NCI-H1092 (cell line): ENCODE measurements around the gene ADCY9.
"Not testable (repeated sequence)": the region's sequence is repeated elsewhere in the genome, so short reads cannot be mapped to it uniquely, and the experiment has no call there.

ENCODE experiments used
- DNase-seq: peaks from one replicate; lab custom pipeline; 2025; lab: John Stamatoyannopoulos, UW

The ADCY9 gene

GRCh38 chr16:3950343-3951193 lies 165.7 kb downstream of the ADCY9 start:
- no peak for DNase-seq

DNA sequence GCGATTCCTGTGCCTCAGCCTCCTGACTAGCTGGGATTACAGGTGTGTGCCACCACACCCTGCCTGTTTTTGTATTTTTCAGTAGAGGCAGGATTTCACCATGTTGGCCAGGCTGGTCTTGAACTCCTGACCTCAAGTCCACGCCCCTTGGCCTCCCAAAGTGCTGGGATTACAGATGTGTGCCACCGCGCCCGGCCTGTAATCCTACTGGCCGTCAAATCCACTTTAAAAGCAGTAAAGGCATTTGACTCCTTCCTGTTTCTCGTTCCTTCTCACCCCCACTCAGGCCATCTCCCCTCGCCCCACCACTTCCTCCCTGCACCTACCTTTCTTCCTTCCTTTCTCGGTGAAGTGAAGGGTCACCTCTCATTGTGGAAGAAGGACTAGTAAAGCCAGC lies 166.3 kb downstream of the ADCY9 start:
- no peak for DNase-seq

DNA sequence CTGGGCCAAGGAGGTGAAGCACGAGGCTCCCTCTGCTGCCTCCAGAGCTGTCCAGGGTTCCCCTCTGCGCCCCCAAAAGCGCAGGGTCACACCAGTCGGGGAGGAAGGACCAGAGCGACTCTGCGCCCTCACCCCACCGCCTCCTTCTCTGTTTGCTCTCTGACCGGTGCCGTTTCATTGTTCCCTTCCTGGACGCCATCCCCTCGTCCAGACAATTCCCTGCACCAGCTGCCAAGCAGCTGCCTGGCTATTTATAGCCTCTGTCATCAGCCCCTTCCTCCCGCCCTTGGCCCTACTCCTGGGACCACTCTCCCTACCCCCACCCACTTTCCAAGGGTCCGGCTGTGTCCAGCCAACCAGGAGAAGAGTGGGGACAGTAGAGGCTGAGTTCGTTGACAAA lies 167.0 kb downstream of the ADCY9 start:
- peak; percentile 31 for DNase-seq

DNA sequence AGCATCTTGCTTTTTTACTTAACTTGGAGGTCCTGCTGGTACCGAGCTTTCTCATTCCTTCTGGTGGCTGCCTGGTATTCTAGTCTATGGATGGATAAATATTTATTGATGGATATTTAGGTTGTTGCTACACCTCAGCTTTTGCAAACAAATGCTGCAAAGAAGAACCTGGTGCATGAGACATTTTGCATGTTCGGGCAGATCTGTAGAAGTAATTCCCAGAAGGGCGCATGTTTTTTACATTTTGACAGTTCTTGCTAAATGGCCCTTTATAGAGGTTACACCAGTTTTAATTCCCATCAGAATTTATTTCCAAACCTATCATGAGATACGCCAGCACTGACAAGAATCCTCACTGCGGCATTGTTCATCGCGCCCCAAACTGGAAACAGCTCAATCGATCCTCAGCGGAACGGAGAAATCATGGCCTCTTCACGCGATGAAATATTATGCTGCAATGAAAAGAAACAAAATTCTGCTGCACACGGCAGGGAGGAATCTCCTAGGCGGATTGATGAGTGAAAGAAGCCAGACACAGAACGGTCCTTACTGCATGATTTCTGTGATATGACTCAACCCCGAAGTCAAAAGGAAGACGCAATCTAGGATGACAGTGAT lies 167.8 kb downstream of the ADCY9 start:
- DNase-seq: no peak

DNA sequence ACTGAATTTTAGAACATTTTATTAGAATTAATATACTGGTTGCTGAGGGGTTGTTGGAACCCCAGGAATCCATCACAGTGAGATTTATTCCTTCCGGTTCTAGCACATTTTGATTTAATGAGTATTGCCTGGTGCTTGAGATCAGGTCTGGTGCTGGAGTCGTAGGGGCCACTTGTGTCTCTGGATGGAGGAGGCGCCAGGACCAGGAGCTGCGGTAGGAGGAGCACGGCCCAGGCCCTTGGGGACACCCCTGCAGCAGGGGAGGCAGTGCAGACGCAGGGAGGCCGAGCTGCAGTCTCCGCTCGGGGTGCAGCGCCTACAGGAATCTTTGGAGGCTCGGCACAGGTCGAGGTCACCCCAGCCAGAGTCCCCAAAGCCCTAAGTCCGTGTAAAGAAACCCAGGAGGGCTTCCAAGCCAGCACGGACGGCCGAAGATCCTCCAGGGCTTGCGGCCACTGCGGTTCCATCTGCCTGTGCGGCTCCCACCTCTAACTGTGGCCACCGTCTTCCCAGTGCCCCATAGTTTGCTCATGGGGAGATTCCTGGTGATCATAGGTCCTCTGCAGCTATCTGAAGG lies 169.6 kb downstream of the ADCY9 start:
- no peak for DNase-seq

- no peak for DNase-seq
Measured at GRCh38 chr16:3945751-3946603, 170.3 kb downstream of the ADCY9 start.

GRCh38 chr16:3944457-3944856 lies 171.8 kb downstream of the ADCY9 start:
- not testable (repeated sequence) for DNase-seq

DNA sequence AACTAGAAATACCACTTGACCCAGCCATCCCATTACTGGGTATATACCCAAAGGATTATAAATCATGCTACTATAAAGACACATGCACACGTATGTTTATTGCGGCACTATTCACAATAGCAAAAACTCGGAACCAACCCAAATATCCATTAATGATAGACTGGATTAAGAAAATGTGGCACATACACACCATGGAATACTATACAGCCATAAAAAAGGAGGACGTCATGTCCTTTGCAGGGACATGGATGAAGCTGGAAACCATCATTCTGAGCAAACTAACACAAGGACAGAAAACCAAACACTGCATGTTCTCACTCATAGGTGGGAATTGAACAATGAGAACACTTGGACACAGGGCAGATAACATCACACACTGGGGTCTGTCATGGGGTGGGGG lies 174.1 kb downstream of the ADCY9 start:
- DNase-seq: not testable (repeated sequence)

DNA sequence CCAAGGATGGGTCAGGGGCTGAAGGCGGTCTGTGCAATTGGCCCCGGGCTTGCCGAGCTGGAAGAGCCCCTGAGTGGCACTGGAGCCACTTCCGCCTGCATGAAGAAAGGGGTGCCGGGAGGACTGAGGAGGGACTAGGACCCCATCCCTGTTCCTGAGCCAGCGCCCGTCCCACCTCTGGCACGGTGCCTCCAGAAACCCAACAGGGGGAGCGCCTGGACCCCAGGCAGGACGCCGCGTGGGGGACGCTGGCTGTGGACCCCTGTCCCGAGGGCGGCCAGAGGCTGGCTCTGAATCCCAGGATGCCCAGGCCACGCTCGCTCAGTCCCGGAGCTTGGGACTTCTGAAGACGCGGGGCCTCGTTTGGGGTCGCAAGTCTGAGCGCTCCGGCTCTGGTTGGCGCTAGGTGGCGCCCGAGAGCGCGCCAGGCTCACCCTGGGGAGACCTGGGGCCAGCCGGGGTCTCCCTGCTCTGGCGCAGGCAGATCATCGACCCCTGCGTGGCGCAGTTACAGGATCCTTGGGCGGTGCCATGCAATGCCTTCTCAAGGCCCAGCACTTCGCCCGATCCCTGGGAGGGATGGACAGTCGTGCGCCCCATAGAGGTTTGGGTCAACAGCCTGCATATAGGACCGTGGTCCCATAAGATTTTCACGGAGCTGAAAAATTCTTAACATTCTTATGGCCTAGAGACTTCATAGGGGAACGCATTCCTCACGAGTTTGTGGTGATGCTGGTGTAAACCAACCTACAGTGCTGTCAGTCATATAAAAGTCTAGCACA lies 177.2 kb downstream of the ADCY9 start:
- DNase-seq: peak; percentile 44

- no peak for DNase-seq
Measured at GRCh38 chr16:3938471-3938842, 177.8 kb downstream of the ADCY9 start.

DNA sequence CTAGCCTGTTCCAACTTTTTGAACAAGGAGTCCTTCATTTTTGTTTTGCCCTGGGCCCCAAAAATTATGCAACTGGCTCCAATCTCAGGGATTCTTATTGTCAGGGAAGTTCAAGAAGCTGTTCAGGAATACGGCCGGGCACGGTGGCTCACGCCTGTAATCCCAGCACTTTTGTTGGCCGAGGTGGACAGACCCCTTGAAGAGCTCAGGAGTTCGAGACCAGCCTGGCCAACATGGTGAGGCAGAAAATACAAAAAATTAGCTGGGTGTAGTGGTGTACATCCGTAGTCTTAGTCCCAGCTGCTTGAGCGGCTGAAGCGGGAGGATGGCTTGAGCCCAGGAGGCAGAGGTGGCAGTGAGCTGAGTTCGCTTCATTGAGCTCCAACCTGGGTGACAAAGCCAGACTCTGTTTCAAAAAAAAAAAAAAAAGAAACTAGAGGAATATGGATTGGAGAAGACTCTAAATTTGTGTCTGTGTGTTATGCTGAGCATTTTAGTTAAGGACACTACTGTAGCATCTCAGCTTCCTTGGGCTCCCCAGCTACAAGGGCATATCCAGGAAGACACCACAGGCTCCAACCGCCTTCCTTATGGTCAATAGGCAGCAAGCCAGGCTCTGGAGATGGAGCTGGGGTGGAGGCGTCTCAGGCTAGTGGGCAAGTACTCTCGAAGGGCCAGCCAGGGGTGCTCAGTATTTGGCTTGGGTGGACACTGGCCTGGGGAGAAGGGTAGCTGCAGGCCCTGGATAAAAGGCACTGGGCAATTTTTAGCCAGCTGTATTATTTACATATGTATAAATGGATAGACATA lies 179.0 kb downstream of the ADCY9 start:
- no peak for DNase-seq

DNA sequence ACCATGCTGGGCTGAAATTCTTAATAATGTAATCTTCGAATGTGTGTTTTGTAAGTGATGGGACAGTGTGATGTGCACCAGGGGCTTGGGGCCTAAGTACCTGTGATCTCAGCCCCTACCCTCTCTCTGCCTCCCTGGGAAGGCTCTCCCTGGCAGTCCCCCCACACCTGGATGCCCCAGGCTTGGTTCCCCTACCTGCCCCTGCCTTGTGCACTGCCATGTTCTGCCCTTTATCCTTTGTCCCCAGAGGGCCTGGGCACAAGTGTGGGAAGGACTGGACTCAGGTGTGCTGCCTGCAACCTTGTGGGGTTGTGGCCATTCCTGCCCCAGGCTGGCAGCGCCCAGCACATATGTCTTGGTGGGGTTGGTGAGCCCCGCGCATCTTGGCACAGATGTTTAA lies 180.3 kb downstream of the ADCY9 start:
- DNase-seq: no peak

GRCh38 chr16:3934491-3935181 lies 181.6 kb downstream of the ADCY9 start:
- DNase-seq: no peak

DNA sequence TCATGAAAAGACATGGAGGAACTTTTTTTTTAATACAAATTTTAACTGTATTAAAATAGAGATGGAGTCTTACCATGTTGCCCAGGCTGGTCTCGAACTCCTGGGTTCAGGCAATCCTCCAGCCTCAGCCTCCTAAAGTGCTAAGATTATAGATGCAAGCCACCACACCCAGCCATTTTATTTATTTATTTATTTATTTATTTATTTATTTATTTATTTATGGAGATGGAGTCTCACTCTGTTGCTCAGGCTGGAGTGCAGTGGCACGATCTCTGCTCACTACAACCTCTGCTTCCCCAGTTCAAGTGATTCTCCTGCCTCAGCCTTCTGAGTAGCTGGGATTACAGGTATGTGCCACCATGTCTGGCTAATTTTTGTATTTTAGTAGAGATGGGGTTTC lies 189.1 kb downstream of the ADCY9 start:
- DNase-seq: not testable (repeated sequence)

DNA sequence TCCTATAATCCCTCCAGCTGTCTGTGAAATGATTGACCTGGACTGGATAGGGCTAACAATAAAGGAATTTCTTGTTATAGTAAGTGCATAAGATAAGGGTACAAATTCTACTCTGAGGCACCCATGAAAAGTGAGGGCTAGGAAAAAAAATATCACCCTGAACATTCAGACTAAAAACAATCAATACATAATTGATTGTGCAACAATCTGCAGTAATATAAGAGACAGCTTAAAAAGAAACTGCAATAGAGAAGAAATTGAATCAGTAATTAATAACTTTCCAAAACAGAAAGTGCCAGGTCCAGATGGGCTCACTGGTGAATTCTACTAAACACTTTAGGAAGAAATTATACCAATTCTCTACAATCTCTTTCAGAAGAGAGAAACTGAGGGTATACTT lies 191.5 kb downstream of the ADCY9 start:
- DNase-seq: no peak

GRCh38 chr16:3922241-3922640 lies 194.0 kb downstream of the ADCY9 start:
- no peak for DNase-seq

GRCh38 chr16:3920206-3920605 lies 196.0 kb downstream of the ADCY9 start:
- DNase-seq: no peak

DNA sequence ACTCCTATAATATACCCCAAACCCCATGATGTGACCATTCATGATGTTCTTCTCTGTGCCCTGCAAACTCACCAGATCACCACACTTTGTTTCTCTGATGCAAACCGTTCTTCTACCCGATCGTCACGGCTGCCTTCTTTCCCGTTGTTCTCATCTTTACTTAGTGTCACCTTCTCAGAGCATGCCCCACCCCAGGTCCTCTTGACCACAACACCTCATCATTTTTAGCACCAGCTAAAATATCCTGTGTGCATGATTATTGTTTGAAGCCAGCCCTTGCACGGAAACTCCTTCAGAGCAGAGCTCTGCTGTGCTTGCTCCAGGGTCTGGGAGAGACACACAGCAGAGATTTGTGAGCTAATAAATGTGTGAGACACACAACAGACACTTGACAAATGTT lies 196.8 kb downstream of the ADCY9 start:
- DNase-seq: no peak

- no peak for DNase-seq
Measured at GRCh38 chr16:3915426-3916260, 200.6 kb downstream of the ADCY9 start.
